K562 (cell line): ENCODE results near the gene CSF1. TPM values are rescaled to one million over a fixed set of nuclear protein-coding genes. Genes with fewer than 3 reads are reported as not detected.

ENCODE experiments used
- BMI1 ChIP-seq: fragments of 150-350 bp; IDR thresholded peaks from 2 replicates; pipeline ENCODE4 v1.6.1; 2014; ENCODE audit warnings: low read length
- EGR1 ChIP-seq: fragments of 450-650 bp; conservative IDR thresholded peaks from 2 replicates; pipeline ENCODE4 v1.6.1; 2017; ENCODE audit warnings: mild to moderate bottlenecking
- FUS ChIP-seq: fragments of 200-400 bp; formaldehyde crosslinking; optimal IDR thresholded peaks from 2 replicates; pipeline ENCODE3; 2017; ENCODE audit warnings: low read depth, low read length
- HDAC2 ChIP-seq: fragments of 450-650 bp; IDR thresholded peaks from 2 replicates; pipeline ENCODE4 v1.6.1; 2016; ENCODE audit warnings: mild to moderate bottlenecking
- NFIC ChIP-seq: fragments of 450-650 bp; IDR thresholded peaks from 2 replicates; pipeline ENCODE4 v1.6.1; 2017; ENCODE audit warnings: mild to moderate bottlenecking, inconsistent platforms
- PHB2 ChIP-seq: fragments of 450-650 bp; IDR thresholded peaks from 2 replicates; pipeline ENCODE4 v1.6.1; 2017; ENCODE audit warnings: low read depth
- RBBP5 ChIP-seq: fragments of 200-600 bp; sonication (generic); IDR thresholded peaks from 2 replicates; pipeline ENCODE4 v1.6.1; 2012; ENCODE audit warnings: borderline replicate concordance, mild to moderate bottlenecking, low read length, control low read depth, inconsistent platforms; ENCODE audit not compliant: insufficient read depth, poor library complexity, severe bottlenecking
- SAP30 ChIP-seq: fragments of 200-600 bp; sonication (generic); IDR thresholded peaks from 2 replicates; pipeline ENCODE4 v1.6.1; 2012; ENCODE audit warnings: borderline replicate concordance, low read depth, mild to moderate bottlenecking, moderate library complexity, low read length, control low read depth, inconsistent platforms; ENCODE audit not compliant: insufficient read depth, poor library complexity, severe bottlenecking
- SNIP1 ChIP-seq: fragments of 450-650 bp; IDR thresholded peaks from 2 replicates; pipeline ENCODE4 v1.7.1; 2017; ENCODE audit warnings: low read depth, mild to moderate bottlenecking
- TSC22D4 ChIP-seq: fragments of 450-650 bp; IDR thresholded peaks from 2 replicates; pipeline ENCODE4 v1.6.1; 2016; ENCODE audit warnings: missing genetic modification characterization, missing biosample characterization, control low read depth
- ZFX ChIP-seq: sonication (generic); formaldehyde crosslinking; IDR thresholded peaks from 2 replicates; pipeline ENCODE4 v1.8.0; 2022; ENCODE audit warnings: mild to moderate bottlenecking, missing genetic modification reagents, moderate library complexity
- ZNF311 ChIP-seq: fragments of 250-450 bp; sonication (Bioruptor Pico); IDR thresholded peaks from 2 replicates; pipeline ENCODE4 v1.4.0; 2020; ENCODE audit warnings: mild to moderate bottlenecking, moderate library complexity
- ZNF696 ChIP-seq: fragments of 250-450 bp; sonication (Bioruptor Pico); conservative IDR thresholded peaks from 2 replicates; pipeline ENCODE4 v1.4.0; 2020; ENCODE audit warnings: mild to moderate bottlenecking, moderate library complexity
- polyA plus RNA-seq, 8 experiments: library from polyadenylated mRNA; depleted of rRNA in 4 of 8; stranded (reverse) in 5 of 8; unstranded in 3 of 8; fragments of >200 nt; fragmentation: Nextera tagmentation in 2 of 8; fragmentation: Illumina TruSeq in 1 of 8; extraction: Ambion mirVana in 2 of 8; extraction: Trizol in 1 of 8; gene quantifications; 2 replicates each; pipeline versions ENCODE4 v1.2.1 to v1.2.3, GENCODE V29; 2011 to 2014; ENCODE audit warnings: inconsistent platforms in 1 of 8, missing spikeins in 1 of 8
- total RNA-seq, 7 experiments: library from RNA; depleted of rRNA in 6 of 7; stranded (reverse); fragments of >200 nt in 6 of 7; fragmentation: Illumina TruSeq in 2 of 7; extraction: Trizol in 2 of 7; gene quantifications; 2 replicates each; pipeline versions ENCODE4 v1.2.1 to v1.2.3, GENCODE V29; 2011 to 2021; ENCODE audit warnings: low replicate concordance in 1 of 7
- TF ChIP-seq, protein P1 (sequence below): fragments of 450-650 bp; IDR thresholded peaks from 2 replicates; pipeline ENCODE4 v1.6.1; 2016
- TF ChIP-seq, protein P2 (sequence below): fragments of 450-650 bp; IDR thresholded peaks from 2 replicates; pipeline ENCODE4 v1.6.1; 2016; ENCODE audit warnings: missing biosample characterization, missing genetic modification characterization
- TF ChIP-seq, protein P3 (sequence below): sonication (generic); formaldehyde crosslinking; IDR thresholded peaks from 2 replicates; pipeline ENCODE4 v1.8.0; 2023; ENCODE audit warnings: missing genetic modification reagents, mild to moderate bottlenecking, borderline replicate concordance

Gene CSF1
- total and polyA plus RNA-seq, 9 of the 15 experiments (the other 6 are each of a cell fraction or from before 2014, with no cell fraction given), result 0.18 to 11.8 (median 2.8) TPM

DNA sequence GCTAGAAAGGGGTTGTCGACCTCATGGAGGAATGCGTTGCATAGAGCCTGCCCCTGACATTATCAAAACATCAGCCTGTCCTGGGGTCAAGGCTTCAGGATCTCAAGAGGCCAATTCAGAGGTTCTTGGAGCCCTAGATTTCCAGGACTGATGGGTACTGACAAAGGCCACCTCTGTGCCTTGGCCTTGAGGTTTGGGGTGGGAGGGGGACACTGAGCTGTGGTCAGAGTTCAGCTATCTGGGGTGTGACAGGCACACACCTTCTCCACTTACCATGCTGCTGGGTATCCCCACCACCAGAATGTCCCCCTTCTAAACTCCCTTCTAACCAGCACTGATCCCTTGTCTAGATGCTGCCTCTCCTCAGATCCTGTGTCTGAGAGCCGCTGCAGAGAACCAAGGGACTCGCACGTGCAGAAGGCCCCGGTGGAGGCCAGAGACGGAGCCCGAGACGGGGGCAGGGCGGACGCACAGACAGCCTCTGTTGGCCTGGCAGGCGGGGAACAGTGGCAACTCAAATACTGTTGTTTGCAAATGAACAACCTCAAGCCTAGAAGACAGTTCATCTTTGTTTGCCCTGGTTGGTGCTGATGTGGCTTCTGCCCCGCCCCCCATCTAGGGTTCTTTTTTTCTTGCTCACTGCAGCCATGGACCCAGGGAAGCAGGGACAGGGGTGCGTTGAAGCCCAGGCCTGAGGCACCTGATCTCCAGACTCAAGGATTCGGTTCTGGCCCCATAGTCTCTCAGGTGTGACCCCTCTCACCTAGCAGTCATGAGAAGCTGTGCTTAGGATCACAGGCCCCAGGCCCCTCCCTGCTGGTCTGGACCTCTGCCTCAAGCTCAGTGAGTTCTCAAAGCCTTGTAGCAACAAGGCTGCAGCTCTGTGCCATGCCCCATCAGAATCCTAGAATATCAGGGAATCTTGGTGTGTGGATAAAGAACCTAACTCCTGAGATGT is 28.1 kb upstream of the CSF1 start (continued):
- TF ChIP-seq TSC22D4 (tag), result no peak
- TF ChIP-seq BMI1, result no peak
- no peak for TF ChIP-seq RBBP5
- TF ChIP-seq HDAC2, result no peak
- TF ChIP-seq, protein P1, sequence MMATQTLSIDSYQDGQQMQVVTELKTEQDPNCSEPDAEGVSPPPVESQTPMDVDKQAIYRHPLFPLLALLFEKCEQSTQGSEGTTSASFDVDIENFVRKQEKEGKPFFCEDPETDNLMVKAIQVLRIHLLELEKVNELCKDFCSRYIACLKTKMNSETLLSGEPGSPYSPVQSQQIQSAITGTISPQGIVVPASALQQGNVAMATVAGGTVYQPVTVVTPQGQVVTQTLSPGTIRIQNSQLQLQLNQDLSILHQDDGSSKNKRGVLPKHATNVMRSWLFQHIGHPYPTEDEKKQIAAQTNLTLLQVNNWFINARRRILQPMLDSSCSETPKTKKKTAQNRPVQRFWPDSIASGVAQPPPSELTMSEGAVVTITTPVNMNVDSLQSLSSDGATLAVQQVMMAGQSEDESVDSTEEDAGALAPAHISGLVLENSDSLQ, result no peak
- TF ChIP-seq SNIP1, result no peak
- no peak for TF ChIP-seq SAP30
- no peak for TF ChIP-seq PHB2
- peak; percentile 53; the same call in 1 of the 2 replicates for TF ChIP-seq ZFX (CRISPR knock-in tag)
- no peak for TF ChIP-seq EGR1
- TF ChIP-seq, protein P2, sequence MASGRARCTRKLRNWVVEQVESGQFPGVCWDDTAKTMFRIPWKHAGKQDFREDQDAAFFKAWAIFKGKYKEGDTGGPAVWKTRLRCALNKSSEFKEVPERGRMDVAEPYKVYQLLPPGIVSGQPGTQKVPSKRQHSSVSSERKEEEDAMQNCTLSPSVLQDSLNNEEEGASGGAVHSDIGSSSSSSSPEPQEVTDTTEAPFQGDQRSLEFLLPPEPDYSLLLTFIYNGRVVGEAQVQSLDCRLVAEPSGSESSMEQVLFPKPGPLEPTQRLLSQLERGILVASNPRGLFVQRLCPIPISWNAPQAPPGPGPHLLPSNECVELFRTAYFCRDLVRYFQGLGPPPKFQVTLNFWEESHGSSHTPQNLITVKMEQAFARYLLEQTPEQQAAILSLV, result no peak
- TF ChIP-seq FUS, result no peak
- TF ChIP-seq ZNF311, result no peak
- TF ChIP-seq NFIC, result 0 out of 2 replicates have a peak, but pooled peaks have one; percentile 25
- TF ChIP-seq ZNF696 (CRISPR knock-in tag), result no peak
- TF ChIP-seq, protein P3, sequence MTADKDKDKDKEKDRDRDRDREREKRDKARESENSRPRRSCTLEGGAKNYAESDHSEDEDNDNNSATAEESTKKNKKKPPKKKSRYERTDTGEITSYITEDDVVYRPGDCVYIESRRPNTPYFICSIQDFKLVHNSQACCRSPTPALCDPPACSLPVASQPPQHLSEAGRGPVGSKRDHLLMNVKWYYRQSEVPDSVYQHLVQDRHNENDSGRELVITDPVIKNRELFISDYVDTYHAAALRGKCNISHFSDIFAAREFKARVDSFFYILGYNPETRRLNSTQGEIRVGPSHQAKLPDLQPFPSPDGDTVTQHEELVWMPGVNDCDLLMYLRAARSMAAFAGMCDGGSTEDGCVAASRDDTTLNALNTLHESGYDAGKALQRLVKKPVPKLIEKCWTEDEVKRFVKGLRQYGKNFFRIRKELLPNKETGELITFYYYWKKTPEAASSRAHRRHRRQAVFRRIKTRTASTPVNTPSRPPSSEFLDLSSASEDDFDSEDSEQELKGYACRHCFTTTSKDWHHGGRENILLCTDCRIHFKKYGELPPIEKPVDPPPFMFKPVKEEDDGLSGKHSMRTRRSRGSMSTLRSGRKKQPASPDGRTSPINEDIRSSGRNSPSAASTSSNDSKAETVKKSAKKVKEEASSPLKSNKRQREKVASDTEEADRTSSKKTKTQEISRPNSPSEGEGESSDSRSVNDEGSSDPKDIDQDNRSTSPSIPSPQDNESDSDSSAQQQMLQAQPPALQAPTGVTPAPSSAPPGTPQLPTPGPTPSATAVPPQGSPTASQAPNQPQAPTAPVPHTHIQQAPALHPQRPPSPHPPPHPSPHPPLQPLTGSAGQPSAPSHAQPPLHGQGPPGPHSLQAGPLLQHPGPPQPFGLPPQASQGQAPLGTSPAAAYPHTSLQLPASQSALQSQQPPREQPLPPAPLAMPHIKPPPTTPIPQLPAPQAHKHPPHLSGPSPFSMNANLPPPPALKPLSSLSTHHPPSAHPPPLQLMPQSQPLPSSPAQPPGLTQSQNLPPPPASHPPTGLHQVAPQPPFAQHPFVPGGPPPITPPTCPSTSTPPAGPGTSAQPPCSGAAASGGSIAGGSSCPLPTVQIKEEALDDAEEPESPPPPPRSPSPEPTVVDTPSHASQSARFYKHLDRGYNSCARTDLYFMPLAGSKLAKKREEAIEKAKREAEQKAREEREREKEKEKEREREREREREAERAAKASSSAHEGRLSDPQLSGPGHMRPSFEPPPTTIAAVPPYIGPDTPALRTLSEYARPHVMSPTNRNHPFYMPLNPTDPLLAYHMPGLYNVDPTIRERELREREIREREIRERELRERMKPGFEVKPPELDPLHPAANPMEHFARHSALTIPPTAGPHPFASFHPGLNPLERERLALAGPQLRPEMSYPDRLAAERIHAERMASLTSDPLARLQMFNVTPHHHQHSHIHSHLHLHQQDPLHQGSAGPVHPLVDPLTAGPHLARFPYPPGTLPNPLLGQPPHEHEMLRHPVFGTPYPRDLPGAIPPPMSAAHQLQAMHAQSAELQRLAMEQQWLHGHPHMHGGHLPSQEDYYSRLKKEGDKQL (CRISPR knock-in tag), result no peak
